Frontal cortex (tissue), 1 donor: ENCODE data around the gene DDB1. TPM values are rescaled to one million over a fixed set of nuclear protein-coding genes. Genes with fewer than 3 reads are reported as not detected.

Source experiments
- total RNA-seq: library from RNA; depleted of rRNA; stranded (reverse); fragments of >200 nt; gene quantifications from one replicate; pipeline ENCODE4 v1.2.3, GENCODE V29; 2014

The DDB1 gene
- total RNA-seq, 1 donor from 2014 or later, result 223 TPM

Other genes starting within 250 kb of the DDB1 start
- gene CD5, start 230.6 kb downstream of the DDB1 start, total RNA-seq, result not detected
- 4.5 TPM for gene VPS37C, start 171.7 kb downstream of the DDB1 start, total RNA-seq
- not detected for gene PGA3, start 129.6 kb downstream of the DDB1 start, total RNA-seq
- 0.82 TPM for gene PGA4, start 110.8 kb downstream of the DDB1 start, total RNA-seq
- 0.82 TPM for gene PGA5, start 91.9 kb downstream of the DDB1 start, total RNA-seq
- gene VWCE, start 37.8 kb downstream of the DDB1 start, total RNA-seq, result 2.0 TPM
- 7.7 TPM for gene TKFC, start 123 bp upstream of the DDB1 start, total RNA-seq
- 4.9 TPM for gene CYB561A3, start 28.8 kb upstream of the DDB1 start, total RNA-seq
- 28.5 TPM for gene TMEM138, start 29.3 kb upstream of the DDB1 start, total RNA-seq
- gene TMEM216, start 59.5 kb upstream of the DDB1 start, total RNA-seq, result 10.2 TPM
- 15.5 TPM for gene CPSF7, start 96.9 kb upstream of the DDB1 start, total RNA-seq
- gene SDHAF2, start 97.0 kb upstream of the DDB1 start, total RNA-seq, result 68.5 TPM
- 2.9 TPM for gene LRRC10B, start 175.6 kb upstream of the DDB1 start, total RNA-seq
- 14.7 TPM for gene SYT7, start 248.0 kb upstream of the DDB1 start, total RNA-seq